ENCODE results near the gene ZNF335. TPM values are rescaled to one million over a fixed set of nuclear protein-coding genes. Genes with fewer than 3 reads are reported as not detected.

The ZNF335 gene
- total and polyA plus RNA-seq, 2 donors (not counting 1 experiment from before 2014, with no cell fraction given) = 4.8 to 10.2 TPM

DNA sequence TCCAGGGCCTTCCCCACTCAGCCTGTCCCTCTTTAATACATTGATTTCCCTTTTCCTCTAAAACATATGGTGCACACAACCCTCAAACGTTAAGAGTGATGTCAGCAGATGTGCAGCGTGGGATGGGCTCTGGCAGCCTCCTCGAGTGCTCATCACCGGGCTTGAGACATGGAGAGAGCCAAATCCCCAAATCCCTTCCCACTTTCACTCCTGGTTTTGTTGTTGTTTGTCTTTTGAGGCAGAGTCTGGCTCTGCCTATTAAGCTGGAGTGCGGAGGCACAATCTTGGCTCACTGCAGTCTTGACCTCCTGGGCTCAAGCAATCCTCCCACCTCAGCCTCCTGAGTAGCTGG, 54.2 kb downstream of the ZNF335 start:
- Histone ChIP-seq H3K4me2 (ENCODE audit: extremely low read depth, insufficient read depth, low read length) (no peak overlapping the region), H3K9ac (ENCODE audit: insufficient read depth, low read length) (no peak overlapping the region), H3K4me3 (replicated peaks in 1 of 4; ENCODE audit: control extremely low read depth in 1 of 4, insufficient read depth in 1 of 4, low read depth in 3 of 4, low read length in 4 of 4) (no peak overlapping the region), H3K4me1 (ENCODE audit: control insufficient read depth, extremely low read depth, insufficient read depth, low read length) (peaks cover 21% of the 10 kb centered on the region), H3K9me3 (ENCODE audit: control insufficient read depth, insufficient read depth, low read depth, low read length) (no peaks in the 10 kb centered on the region), H4K20me1 (ENCODE audit: control insufficient read depth, extremely low read depth, insufficient read depth, low read length) (no peaks in the 10 kb centered on the region), H3K36me3 (ENCODE audit: control insufficient read depth, insufficient read depth, low read length) (no peaks in the 10 kb centered on the region), H3K79me2 (ENCODE audit: control insufficient read depth, insufficient read depth, low read length) (no peaks in the 10 kb centered on the region), H3K27ac (ENCODE audit: insufficient read depth, low read length) (peak overlapping the region; percentile 18), H2AFZ (ENCODE audit: low read length) (no peak overlapping the region), H3K27me3 (ENCODE audit: control insufficient read depth, insufficient read depth, low read length) (no peaks in the 10 kb centered on the region)
- peak; percentile 49 to 71 for DNase-seq (ENCODE audit: low read depth in 2 of 2)
- TF ChIP-seq, protein P1, sequence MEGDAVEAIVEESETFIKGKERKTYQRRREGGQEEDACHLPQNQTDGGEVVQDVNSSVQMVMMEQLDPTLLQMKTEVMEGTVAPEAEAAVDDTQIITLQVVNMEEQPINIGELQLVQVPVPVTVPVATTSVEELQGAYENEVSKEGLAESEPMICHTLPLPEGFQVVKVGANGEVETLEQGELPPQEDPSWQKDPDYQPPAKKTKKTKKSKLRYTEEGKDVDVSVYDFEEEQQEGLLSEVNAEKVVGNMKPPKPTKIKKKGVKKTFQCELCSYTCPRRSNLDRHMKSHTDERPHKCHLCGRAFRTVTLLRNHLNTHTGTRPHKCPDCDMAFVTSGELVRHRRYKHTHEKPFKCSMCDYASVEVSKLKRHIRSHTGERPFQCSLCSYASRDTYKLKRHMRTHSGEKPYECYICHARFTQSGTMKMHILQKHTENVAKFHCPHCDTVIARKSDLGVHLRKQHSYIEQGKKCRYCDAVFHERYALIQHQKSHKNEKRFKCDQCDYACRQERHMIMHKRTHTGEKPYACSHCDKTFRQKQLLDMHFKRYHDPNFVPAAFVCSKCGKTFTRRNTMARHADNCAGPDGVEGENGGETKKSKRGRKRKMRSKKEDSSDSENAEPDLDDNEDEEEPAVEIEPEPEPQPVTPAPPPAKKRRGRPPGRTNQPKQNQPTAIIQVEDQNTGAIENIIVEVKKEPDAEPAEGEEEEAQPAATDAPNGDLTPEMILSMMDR (conservative IDR thresholded peaks at IDR 0.05 in 1 of 2, IDR thresholded peaks at IDR 0.05 in 1 of 2; ENCODE audit: low read depth in 1 of 2, low read length in 2 of 2) = no peak
- no peak for TF ChIP-seq EZH2 (IDR thresholded peaks at IDR 0.05; ENCODE audit: low read length, missing control alignments)

DNA sequence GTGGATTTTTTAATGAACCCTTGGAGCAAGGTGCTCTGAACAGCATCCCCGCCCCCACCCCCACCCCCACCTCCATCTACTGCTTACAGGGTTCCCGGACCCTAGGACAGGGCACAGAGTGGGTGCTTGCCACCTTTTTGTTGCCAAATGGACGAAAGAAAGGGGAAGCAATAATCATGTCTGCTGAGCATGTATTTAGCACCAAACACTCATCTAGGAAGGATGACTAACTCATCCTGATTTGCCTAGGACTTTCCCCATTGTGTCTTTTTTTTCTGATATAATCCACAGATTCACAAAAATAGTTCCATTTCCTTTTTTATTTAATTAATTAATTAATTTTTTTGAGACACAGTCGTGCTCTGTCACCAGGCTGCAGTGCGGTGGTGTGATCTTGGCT, 58.9 kb downstream of the ZNF335 start:
- no peak overlapping the region for H3K4me2 ChIP-seq (ENCODE audit: extremely low read depth, insufficient read depth, low read length)
- no peak overlapping the region for H3K4me3 ChIP-seq (replicated peaks in 1 of 4; ENCODE audit: control extremely low read depth in 1 of 4, insufficient read depth in 1 of 4, low read depth in 3 of 4, low read length in 4 of 4)
- H3K27me3 ChIP-seq (ENCODE audit: control insufficient read depth, insufficient read depth, low read length) = no peaks in the 10 kb centered on the region
- no peaks in the 10 kb centered on the region for H3K36me3 ChIP-seq (ENCODE audit: control insufficient read depth, insufficient read depth, low read length)
- H3K27ac ChIP-seq (ENCODE audit: insufficient read depth, low read length) = no peak overlapping the region
- no peak overlapping the region for H3K9ac ChIP-seq (ENCODE audit: insufficient read depth, low read length)
- no peaks in the 10 kb centered on the region for H4K20me1 ChIP-seq (ENCODE audit: control insufficient read depth, extremely low read depth, insufficient read depth, low read length)
- H3K79me2 ChIP-seq (ENCODE audit: control insufficient read depth, insufficient read depth, low read length) = no peaks in the 10 kb centered on the region
- no peak for DNase-seq (ENCODE audit: low read depth in 2 of 2)
- TF ChIP-seq, protein P1 (conservative IDR thresholded peaks at IDR 0.05 in 1 of 2, IDR thresholded peaks at IDR 0.05 in 1 of 2; ENCODE audit: low read depth in 1 of 2, low read length in 2 of 2) = no peak
- no peak for TF ChIP-seq EZH2 (IDR thresholded peaks at IDR 0.05; ENCODE audit: low read length, missing control alignments)
- H3K4me1 ChIP-seq (ENCODE audit: control insufficient read depth, extremely low read depth, insufficient read depth, low read length) = peaks cover 19% of the 10 kb centered on the region
- no peak overlapping the region for H2AFZ ChIP-seq (ENCODE audit: low read length)
- no peaks in the 10 kb centered on the region for H3K9me3 ChIP-seq (ENCODE audit: control insufficient read depth, insufficient read depth, low read depth, low read length)

DNA sequence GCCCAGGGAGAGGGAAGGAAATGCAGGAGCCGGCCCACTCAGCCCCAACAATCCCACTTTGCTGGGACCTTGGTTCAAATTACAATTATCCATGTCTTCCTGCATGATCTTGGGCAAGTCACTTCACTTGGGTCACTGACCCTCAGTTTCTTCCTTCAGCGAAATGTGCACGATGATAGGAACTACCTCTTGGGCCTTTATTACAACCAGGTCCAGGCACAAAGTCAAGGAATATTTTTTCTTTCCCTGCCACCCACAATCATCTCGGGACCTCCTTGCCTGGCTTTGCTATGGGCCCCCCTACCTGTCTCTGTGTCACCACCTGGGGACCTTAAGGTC, 59.7 kb downstream of the ZNF335 start:
- Histone ChIP-seq H3K4me1 (ENCODE audit: control insufficient read depth, extremely low read depth, insufficient read depth, low read length) (peaks cover 14% of the 10 kb centered on the region), H4K20me1 (ENCODE audit: control insufficient read depth, extremely low read depth, insufficient read depth, low read length) (no peaks in the 10 kb centered on the region), H3K27ac (ENCODE audit: insufficient read depth, low read length) (no peak overlapping the region), H3K9me3 (ENCODE audit: control insufficient read depth, insufficient read depth, low read depth, low read length) (no peaks in the 10 kb centered on the region), H3K4me2 (ENCODE audit: extremely low read depth, insufficient read depth, low read length) (peak overlapping the region; percentile 89), H3K79me2 (ENCODE audit: control insufficient read depth, insufficient read depth, low read length) (no peaks in the 10 kb centered on the region), H3K4me3 (replicated peaks in 1 of 4; ENCODE audit: control extremely low read depth in 1 of 4, insufficient read depth in 1 of 4, low read depth in 3 of 4, low read length in 4 of 4) (peak overlapping the region in 2 of 4 experiments; percentile 37 to 72), H2AFZ (ENCODE audit: low read length) (peak overlapping the region; percentile 65), H3K36me3 (ENCODE audit: control insufficient read depth, insufficient read depth, low read length) (no peaks in the 10 kb centered on the region), H3K9ac (ENCODE audit: insufficient read depth, low read length) (peak overlapping the region; percentile 65), H3K27me3 (ENCODE audit: control insufficient read depth, insufficient read depth, low read length) (no peaks in the 10 kb centered on the region)
- TF ChIP-seq EZH2 (IDR thresholded peaks at IDR 0.05; ENCODE audit: low read length, missing control alignments) = no peak
- TF ChIP-seq, protein P1 (conservative IDR thresholded peaks at IDR 0.05 in 1 of 2, IDR thresholded peaks at IDR 0.05 in 1 of 2; ENCODE audit: low read depth in 1 of 2, low read length in 2 of 2) = no peak
- no peak for DNase-seq (ENCODE audit: low read depth in 2 of 2)

All from fibroblast of lung (primary cell).